GM18907 (cell line): ENCODE results near the gene ZNF609.
A peak's percentile ranks its signal among the peaks of the same experiment; 100 is the strongest.

ENCODE experiments used
- ATAC-seq: cut with Tn5 transposase; IDR thresholded peaks from one replicate; pipeline ENCODE4 v1.9.1; 2021; ENCODE audit warnings: mild to moderate bottlenecking, moderate library complexity; ENCODE audit not compliant: unreplicated experiment

The ZNF609 gene

DNA sequence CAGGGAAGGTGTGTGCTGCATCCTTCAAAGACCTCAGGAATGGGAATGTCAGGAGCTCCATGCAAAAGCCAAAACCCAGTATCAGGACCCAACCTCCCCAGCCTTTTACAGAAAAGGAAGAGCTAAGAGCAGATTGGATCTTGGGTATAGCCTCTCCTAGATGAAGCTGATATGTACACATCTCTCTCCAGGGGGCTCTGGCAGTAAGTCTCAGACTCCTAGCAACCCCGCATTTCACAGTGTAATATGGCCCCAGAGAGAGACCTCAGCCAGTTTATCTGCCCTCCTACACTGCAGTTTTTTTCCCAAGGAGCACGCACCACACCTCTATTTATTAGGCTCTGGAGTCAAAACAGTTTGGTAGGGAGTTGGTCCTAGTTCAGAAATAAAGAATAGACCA is 226.8 kb downstream of the ZNF609 start:
- no peak for ATAC-seq

- ATAC-seq = no peak
Observed at GRCh38 chr15:64687688-64688087, 227.3 kb downstream of the ZNF609 start.

DNA sequence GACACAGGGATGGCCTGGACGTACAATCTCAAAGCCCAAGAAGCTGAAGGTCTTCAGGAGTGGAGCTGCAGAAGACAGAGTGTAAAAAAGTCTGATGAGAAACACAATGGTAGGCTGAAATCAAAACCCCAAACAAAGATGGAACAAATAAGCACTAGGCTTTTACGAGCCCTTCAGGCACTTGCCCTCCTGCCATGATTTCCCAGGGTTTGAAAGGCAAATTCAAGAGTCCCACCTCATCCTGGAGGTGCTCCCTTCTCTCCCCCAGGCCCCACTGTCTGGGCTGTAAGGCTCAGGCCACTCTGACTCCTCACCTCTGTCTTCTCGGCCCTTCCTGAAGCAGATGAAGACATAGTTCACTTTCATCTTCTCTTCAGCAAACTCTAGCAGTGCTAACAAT is 228.4 kb downstream of the ZNF609 start:
- no peak for ATAC-seq

DNA sequence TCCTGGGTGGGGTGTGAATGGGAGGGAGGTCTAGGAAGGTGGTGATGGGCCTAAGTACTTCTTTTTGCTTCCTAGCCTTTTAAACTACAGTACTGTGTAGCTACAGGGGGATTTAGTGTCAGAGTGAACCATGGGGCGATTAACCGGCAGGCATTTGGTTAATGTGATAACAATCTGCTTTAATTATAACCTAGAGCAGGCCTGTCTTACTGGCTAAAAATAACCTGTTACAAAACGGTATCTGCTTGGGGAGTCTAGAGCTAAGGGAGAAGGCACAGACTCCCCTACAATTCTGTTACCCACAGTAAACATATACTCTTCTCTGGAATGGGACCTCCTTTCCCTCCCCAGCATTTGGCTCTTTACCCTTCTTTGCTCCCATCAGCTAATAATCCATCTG is 229.6 kb downstream of the ZNF609 start:
- ATAC-seq = no peak

GRCh38 chr15:64690578-64691296 is 230.4 kb downstream of the ZNF609 start:
- no peak for ATAC-seq

- ATAC-seq = no peak
Observed at GRCh38 chr15:64691896-64692565, 231.7 kb downstream of the ZNF609 start.

DNA sequence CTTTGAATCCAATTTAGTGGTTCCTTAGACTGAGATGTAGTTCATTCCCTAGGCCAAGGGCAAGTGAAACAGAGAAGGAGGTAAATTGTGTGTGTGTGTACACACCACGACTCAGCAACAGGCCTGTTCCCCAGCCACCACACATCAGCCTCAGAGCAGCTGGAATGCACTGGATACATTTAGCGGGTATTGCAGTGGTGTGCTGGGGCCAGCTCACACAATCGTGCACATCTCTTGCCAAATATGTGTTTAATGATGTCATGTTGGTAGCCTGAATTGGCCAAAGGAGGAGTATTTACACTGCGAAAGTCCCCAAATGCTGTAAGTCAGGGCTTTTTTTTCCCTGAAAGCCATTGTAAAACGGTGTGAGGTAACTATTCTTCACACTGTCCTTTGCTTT is 232.8 kb downstream of the ZNF609 start:
- ATAC-seq = no peak

- ATAC-seq = no peak
Observed at GRCh38 chr15:64694816-64695215, 234.4 kb downstream of the ZNF609 start.

- no peak for ATAC-seq
Observed at GRCh38 chr15:64695561-64695992, 235.2 kb downstream of the ZNF609 start.

- ATAC-seq = no peak
Observed at GRCh38 chr15:64696481-64696880, 236.1 kb downstream of the ZNF609 start.

DNA sequence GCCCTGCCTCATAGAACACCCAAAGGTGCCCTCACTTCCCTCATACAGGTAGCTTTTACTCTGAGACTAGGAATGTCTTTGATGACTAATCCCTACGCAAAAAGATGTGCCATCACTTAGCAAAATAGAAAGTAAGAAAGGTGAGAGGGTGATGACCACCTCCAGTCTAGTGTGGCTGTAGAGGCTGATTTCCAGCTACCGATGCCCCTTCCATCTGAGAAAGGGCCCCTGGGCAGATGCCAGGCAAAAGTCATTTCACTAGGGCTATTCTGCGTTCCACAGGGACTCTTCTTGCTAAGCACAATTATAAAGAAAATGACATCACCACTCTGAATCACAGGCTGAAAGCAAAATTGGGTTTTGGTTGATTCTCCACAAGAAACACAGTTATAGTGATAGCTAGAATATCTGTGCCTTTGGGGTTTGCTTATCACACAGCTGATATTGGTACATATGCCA is 237.6 kb downstream of the ZNF609 start:
- ATAC-seq = peak; percentile 37

GRCh38 chr15:64698823-64699222 is 238.4 kb downstream of the ZNF609 start:
- no peak for ATAC-seq

- ATAC-seq = no peak
Observed at GRCh38 chr15:64699751-64700388, 239.5 kb downstream of the ZNF609 start.

DNA sequence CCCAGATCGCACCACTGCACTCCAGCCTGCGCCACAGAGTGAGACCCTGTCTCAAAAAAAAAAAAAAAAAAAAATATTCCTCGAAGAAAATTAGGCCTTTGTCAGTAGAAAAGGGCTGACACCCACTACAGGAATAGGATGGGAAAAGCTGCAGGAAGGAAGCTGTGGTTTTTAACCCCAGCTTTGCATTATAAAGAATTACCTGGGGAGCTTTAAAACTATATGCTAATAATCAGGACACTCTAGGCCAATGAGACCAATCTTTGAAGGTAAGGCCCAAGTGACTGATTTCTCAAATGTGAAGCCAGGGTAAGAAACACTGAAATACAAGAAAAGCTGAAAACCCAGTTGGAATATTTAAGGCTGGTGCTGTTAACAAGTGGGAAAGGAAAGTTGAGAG is 240.7 kb downstream of the ZNF609 start:
- no peak for ATAC-seq

DNA sequence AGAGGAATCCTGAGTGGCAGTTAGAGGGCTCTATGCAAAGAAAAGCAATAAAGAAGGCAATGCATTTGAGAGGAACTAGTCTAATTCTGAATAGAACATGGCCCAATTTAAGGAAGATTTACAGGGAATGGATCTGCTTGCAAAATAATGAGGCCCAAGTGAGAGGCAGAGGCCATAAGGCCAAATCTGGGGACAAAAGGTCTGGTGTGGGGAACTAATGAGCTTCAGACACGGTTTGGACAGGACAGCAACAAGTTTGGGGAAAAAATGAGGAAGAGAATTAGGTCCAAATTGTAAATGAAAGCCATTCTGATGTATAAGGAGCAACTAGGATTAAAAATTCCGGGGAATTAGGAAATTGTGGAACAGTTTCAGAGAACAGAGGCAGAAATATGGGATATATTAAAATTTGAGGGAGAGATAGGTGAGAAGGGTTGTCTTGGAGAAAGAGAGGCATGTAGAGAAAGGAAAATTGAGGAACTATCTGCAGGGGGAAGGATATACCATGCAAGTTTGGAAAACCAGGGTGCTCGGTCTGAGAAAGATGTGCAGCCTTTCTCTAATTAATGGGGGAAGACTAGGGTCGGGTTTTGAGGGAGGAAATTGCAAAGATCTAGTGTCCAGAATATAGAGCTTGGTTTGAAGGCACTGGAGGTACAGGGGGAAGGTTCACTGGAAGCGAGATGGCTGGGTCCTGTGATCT is 241.3 kb downstream of the ZNF609 start:
- ATAC-seq = no peak

- peak; percentile 81 for ATAC-seq
Observed at GRCh38 chr15:64702816-64703631, 242.6 kb downstream of the ZNF609 start.

DNA sequence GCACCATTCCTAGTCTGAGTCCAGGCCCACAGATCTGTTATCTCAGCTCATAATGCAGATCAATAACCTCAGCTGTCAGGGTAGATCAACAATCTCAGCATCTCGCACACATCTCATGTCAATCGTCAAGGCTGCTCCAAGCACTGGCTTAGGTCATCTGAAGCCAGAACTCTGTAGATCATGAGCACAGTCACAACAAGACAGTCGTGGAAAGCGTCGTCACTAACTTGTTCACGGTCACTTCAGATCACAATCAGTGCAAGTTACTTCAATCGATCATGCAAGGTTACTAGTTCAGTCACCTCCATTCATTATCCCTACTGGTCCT is 243.2 kb downstream of the ZNF609 start:
- peak; percentile 17 for ATAC-seq

DNA sequence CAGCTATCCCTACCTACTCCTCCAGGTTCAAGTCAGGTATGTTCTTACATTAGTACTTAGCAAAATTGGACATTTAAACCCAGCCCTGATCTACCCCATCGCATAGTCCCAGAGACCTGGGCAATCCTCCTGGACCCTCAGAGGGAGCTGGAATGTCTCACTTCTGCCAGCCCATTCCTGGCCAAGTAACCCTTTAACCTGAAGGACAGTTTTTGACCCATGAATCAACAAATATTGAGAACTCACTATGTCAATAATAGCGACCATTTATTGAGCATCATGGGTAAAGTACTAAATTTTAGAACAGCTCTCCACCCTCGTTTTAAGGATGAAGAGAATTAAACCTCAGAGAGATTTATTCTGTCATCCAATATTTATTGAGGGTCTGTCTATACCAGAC is 244.6 kb downstream of the ZNF609 start:
- no peak for ATAC-seq

DNA sequence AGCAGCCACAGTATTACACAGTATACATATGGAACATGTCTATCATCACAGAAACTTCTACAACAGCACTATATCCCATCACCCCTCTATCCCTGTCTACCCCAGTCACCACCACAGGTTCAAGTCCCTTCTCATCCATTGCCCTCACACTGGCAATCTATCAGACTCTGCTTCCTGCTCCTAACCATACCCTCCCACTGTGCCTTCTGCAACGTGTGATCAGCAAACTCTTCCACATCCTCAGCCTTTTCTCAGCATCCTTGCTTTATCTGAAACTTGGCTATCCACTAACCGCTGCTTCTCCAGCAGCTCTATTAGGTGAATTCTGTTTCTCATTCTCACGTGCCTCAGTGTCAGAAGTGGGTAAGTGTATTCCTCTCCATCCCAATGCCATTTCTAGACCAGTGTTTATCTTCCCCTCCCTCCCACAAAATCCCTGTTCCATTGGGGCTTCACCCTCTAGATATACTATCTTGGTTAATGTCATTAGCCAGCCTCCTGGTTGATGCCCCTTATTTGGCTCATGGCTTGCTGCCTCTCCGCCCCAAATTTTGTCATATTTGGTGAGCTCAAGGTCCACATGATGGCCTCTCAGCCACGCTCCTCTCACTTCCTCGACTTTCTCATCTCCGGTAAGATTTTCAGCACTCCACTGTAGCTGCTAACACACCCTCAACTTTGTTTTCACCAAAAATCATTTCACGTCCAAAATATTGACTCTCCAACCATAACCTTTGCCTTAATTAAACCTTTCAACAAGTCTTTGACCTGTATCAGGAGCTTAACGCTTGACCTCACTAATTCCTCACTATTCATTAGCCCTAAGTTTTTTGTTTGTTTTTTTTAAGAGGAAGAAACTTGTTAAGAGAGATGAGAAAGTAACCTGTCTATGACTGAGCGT is 245.9 kb downstream of the ZNF609 start:
- ATAC-seq = no peak
